Right renal cortex interstitium (tissue), 3 donors: ENCODE measurements around the gene ACOD1. TPM values are rescaled to one million over a fixed set of nuclear protein-coding genes. Genes with fewer than 3 reads are reported as not detected.
"Not testable (repeated sequence)": the region's sequence is repeated elsewhere in the genome, so short reads cannot be mapped to it uniquely, and the experiment has no call there.

ENCODE experiments used
- DNase-seq, 3 donors: peaks; one replicate each; pipeline ENCODE4 v3.0.0-alpha.2; 2013; ENCODE audit warnings: low read depth in 3 of 3, low spot score in 2 of 3
- polyA plus RNA-seq, 3 donors: library from polyadenylated mRNA; unstranded; fragments of 120-200 nt; gene quantifications; one replicate each; pipeline ENCODE4 v1.2.1, GENCODE V29; 2013; ENCODE audit not compliant: insufficient read length in 3 of 3

The ACOD1 gene
- polyA plus RNA-seq, 3 donors, result not detected

DNA sequence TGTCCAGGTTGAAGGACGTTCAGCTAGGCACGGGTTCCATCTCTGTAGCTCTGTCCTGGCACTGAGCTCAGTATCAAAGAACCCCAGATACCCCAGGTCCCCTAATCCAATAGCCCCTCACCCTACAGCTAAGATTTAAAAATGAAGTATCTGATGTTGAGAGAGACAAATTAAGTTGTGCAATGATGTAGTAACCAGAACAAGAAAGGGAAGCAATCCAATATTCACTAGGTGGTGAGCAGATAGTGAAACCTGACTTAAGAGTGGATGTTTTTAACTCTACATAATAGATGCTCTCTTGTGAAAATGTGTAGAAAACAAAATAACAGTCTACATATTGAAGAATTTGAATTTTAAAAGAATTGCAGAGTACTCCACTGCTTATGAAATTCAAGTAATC, 1.8 kb downstream of the ACOD1 start:
- DNase-seq, result no peak

DNA sequence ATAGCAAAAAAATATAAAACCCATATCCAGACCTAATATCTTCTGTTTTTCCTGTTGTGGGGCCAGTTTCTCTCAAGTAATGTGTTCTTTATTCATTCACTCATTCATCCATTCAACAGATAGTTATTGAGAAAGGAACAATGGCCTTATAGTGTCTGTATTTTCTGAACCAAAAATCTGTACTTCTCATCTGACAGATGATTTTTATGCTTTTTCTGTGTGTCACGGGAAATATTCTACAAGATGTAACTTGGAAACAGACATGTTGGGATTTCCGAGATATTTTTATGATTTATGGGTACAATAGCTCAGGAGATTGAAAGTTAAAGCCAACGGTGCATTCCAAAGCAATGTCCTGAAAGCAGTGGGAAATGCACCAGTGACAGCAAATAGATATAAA, 5.7 kb downstream of the ACOD1 start:
- no peak for DNase-seq

DNA sequence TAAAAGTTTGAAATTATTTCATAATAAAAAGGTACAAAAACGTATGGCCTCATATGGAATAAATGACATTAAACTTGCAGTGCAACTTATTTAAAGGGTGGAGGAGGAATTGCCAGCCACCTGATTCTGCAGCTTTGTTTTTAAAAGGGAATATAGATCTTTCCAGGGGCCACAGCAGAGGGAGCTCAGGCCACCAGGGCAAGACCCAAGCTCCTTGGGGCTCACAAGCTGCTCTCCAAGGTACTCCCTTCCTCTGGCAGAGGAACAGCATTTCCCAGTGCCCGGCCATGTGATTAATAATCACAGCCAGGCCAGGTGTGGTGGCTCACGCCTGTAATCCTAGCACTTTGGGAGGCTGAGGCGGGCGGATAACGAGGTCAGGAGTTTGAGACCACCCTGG, 6.2 kb downstream of the ACOD1 start:
- DNase-seq, result no peak

DNA sequence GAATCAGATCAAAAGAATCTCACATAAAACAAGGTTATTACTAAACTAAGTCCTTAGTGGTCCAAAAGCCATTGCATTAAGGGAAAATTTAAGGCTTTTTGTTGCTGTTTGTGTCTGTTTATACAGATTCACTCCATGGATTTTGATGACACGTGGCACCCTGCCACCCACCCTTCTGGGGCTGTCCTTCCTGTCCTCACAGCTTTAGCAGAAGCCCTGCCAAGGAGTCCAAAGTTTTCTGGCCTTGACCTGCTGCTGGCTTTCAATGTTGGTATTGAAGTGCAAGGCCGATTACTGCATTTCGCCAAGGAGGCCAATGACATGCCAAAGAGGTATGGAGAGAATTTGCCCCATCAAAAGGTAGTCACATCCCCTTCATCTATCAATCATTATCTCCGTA, 6.9 kb downstream of the ACOD1 start:
- DNase-seq, result no peak

DNA sequence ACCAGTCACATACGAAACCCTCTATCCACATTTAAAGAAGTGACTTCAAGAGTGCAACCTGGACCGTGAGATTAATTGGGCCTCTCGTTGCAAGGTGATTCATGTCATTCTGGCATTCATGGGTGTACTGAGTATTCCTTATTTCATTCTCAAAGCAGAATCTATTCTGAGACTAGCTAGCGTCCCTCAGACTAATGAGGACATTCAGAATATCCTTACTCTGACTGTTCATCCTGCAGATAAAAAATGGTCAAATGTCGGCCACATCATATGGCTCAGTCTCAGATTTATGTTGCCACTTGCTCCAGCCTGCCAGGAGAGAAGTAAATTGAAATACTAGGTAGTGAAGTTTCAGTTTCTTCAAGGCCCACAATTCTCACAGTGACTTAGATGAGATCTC, 7.3 kb downstream of the ACOD1 start:
- DNase-seq, result no peak

DNA sequence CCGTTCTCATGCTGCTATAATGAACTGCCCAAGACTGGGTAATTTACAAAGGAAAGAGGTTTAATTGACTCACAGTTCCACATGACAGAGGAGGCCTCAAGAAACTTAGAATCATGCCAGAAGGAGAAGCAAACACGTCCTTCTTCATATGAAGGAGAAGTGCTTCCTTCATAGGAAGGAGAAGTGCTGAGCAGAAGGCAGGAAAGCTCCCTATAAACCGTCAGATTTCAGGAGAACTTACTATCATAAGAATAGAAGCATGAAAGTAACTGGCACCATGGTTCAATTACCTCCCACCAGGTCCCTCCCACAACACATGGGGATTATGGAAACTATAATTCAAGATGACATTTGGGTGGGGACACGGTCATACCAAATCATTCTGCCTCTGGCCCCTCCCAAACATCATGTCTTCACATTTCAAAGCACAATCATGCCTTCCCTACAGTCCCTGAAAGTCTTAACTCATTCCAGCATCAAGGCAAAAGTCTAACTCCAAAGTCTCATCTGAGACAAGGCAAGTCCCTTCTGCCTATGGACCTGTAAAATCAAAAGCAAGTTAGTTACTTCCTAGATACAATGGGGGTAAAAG, 10.6 kb downstream of the ACOD1 start:
- no peak for DNase-seq

DNA sequence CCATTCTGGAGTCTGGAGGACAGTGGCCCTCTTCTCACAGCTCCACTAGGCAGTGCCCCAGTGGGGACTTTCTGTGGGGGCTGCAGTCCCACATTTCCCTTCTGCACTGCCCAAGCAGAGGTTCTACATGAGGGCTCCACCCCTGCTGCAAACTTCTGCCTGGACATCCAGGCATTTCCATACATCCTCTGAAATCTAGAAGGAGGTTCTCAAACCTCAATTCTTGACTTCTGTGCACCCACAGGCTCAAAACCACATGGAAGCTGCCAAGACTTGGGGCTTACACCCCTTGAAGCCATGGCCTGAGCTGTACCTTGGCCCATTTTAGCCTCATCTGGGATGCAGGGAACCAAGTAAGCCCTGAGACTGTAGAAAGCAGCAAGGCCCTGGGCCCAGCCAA, 11.4 kb downstream of the ACOD1 start:
- DNase-seq, result not testable (repeated sequence)

DNA sequence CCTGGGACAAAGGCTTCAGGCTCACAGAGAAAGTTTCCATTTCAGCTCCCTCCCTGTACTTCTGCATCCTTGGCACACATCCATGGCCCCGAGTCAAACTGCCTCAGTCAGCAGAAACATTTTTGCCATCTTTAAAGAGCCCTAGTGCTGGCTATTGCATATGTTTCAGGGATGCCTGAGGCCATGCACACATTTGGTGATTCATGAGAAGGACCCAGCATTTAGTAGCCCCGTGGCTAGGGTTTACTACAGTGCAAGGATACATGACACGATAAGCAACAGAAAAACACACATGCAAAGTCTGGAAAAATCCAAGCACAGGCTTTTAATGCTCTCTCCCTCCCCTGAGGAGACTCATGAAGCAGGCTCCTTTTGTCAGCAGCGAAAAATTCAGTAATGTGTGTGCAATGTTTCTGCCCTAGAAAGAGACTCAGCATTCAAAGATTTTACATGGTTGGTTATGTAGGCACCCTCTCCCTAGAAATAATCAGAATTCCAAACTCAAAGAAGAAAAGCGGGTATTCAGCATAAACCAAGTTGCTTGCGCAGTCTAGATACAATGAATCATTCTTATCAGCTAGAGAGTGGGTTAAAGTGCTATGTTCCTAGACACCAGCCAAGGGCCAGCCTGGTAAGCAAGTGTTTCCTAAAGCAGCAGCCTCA, 17.6 kb downstream of the ACOD1 start:
- DNase-seq, result peak in 1 of 3 donors; percentile 27

DNA sequence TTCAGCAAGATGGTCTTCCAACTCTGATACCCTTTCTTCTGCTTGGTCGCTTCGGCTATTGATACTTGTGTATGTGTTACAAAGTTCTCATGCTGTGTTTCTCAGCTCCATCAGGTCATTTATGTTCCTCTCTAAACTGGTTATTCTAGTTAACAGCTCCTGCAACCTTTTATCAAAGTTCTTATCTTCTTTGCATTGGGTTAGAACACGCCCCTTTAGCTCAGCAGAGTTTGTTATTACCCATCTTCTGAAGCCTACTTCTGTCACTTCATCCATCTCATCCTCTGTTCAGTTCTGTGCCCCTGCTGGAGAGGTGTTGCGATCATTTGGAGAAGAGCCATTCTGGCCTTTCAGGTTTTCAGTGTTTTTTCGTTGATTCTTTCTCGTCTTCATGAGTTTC, 18.7 kb downstream of the ACOD1 start:
- no peak for DNase-seq

DNA sequence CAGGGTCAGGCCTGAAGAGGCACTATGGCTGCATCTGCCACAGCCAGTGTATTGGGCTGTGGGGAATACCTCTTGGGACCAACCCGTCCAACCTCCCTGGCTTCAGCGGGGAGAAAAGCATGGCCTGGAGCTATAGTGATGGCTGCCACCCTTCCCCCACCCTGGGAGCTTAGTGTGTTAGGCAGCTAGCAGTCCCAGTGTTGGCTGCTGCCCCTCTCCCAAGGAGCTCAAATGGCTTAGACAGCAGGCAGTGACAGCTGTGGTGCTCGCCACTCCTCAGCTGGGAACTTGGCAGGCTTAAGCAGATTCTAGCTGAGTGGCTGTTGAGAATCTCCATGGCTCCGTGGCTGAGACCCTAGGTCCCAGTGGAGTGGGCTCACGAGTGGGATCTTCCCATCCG, 19.7 kb downstream of the ACOD1 start:
- no peak for DNase-seq

DNA sequence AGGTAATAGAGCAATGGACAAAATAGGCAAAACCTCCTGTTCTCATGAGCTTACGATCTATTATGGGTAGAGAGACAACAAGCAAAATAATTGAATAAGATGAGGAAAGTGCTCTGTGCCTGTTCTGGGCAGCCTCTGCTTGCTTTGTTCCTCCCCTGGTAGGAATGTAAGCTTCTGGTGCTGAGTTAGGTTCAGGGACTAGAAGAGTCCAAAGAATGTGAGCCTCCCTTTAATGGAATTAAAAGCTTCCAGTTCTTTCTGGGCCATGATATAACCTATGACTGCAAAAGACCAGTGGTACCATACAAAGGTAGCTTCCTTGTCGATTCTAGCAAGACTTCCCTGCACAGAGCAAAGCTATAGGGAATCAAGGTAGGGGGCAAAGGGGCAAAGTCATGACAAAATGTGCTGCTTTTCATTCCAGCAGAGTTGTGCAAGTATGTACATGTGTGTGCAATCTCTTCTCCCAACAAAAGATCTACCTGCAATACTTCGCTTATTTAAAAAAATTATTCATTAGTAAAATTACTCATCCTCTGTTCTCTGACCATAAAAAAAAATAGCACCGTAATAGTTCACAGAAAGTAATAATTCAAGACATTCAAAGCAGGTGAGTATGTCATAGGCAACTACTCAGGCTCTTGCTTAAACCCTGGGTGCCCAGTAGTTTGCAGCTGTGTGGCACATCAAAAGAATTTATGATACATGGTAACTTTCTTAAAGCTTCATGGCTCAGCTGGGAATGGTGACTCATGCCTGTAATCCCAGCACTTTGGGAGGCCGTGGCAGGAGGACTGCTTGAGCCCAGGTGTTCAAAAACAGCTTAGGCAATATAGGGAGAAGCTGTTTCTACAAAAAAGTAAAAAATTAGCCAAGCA, 21.4 kb downstream of the ACOD1 start:
- DNase-seq, result no peak

DNA sequence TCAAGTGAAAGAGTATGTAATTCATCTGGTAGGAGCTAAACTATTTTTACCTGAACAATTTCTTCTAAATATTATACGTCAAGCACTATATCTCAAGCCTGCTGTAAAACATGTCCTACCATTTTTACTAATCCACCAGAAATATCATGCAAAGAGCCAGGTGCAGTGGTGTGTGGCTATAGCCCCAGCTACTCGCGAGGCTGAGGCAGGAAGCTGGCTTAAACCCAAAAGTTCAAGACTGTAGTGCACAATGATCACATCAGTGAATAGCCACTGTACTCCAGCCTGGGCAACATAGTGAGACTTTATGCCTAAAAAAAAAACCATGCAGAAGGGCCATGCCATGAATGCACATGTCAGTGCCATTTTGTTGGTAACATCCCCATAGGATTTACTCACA, 22.9 kb downstream of the ACOD1 start:
- no peak for DNase-seq

DNA sequence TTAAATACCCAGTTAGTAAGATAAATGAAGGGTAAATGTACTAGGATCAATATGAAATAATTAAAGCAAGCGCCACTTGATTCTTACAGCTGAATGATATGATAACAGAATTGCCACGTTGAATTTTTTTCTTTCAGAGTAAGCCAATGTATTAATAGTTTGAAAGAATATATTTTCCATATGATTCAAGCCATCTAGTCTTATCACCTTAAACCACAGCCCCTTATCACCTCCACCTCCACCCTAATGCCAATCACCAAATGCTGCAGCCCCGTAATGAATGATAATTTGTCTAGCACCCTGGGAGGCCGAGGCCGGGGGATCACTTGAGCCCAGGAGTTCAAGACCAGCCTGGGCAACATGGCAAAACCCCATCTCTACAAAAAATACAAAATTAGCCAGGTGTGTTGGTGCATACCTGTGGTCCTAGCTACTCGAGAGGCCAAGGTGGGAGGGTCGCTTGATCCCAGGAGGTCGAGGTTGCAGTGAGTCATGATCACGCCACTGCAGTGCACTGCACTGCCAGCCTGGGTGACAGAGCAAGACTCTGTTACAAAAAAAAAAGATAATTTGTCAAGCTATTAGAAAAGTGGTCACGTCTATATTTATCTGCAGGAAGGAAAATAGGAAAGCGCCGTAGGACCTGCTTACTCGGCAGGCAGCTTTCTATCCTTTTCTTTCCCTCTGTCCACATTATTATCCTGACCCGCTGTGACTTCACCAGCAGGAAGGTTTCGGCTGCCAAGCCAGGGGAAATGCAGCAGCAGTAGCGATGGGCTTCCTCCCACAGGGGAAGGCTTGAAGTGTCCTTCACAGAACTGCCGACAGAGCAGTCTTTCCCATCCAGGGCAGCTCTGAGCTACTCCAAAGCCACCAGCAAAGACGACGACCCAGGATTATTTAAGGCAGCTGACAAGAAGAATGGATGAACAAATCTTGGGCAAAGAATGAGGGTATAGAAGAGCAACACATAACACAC, 23.8 kb downstream of the ACOD1 start:
- no peak for DNase-seq

DNA sequence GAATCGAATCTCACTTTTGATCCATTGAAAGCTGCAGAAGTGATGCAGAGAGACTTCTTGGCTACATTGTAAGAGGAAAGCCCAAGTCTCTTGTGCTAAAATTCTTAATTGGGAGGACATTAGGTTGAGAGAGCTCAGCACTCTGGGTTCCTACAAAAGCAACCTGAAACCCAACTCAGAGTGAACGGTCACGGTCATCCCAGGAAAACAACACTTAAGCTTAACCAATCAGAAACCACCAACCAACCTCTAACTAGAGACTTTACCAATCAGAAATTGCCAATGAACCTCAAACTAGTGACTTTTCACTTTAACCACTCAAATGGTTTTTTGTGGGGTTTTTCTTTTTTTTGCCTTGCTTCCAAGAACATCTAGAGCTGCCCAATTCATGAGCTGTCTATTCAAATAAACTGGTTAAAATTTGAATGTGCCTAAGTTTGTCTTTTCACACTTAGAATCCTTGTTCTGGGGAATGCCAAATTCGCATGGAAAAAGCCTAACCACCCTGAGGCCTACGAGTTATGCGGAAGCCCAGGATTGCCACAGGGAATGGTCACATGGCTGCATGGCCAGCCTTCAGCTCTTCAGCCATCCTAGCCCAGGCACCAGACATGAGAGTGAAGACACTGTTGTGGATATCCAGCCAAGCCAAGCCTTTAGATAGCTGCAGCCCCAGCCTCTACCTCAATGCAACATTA, 25.8 kb downstream of the ACOD1 start:
- no peak for DNase-seq

DNA sequence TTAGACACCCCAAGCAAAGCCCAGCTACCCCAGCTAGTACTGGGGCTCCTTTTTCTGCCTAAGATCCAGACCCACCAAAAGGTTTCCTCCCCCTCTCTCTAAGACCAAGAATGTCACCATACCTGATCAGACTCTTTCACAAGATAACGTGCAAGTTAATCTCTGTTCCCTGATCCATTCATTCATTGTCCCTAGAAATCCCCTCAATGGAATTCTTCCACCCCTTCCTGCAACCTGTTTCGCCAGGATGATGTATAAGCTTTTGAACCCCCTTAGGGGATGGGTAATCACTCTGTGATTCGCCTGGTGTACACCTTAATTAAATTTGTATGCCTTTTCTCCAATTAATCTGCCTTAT, 26.3 kb downstream of the ACOD1 start:
- no peak for DNase-seq

DNA sequence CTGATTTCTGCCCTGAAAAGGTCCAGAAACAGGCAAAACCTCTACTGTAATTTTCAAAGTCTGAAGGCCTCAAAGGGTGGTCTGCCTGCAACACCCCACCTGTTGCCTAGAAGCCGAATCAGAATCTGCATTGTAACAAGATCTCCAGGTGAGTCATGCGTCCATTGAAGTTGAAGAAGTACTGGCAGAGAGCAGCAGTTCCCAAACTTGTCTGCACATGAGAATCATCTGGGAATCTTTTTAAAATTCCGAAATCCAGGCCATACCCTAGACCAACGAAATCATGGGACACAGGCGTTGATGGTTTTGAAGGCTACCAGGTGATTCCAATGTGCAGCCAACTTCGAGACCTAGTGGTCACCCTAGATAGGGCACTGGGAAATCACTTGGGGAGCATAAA, 27.6 kb downstream of the ACOD1 start:
- no peak for DNase-seq

DNA sequence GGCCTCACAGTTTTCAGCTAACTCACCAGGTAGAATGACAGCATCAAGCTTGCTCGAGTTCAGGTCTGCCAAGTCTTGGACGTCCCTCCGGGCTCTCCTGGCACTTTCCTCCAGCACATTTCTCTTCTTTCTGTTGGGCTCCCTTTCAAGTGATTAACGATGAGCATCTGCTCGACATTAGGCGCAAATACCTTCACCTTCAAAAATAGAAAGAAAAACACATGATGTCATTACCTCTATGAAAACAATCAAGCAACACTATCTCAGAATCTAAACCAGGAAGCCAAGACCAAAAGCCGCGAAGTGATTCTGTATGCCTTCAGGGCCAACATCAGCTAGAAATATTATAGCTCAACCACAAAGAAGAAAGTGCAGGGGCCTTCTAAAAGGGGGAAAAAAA, 28.2 kb downstream of the ACOD1 start:
- no peak for DNase-seq

DNA sequence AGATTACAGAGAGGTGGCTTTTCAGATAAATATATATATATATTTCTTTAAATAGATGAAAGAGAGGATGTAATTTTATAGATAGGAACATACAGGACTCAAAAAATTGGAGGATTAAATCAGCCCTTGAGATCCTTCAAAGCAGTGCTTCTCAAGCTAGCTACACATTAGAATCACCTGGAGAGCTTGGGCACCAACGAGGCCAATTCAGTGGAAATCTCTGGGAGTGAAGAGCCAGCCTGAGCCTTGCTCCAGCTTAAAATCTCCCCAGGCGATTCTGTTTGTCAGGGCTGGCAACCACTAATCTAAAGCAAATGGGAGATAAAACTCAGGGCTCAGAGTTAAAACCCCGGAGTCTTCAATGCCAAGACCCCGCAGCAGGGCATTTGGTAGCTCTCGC, 28.6 kb downstream of the ACOD1 start:
- DNase-seq, result no peak

DNA sequence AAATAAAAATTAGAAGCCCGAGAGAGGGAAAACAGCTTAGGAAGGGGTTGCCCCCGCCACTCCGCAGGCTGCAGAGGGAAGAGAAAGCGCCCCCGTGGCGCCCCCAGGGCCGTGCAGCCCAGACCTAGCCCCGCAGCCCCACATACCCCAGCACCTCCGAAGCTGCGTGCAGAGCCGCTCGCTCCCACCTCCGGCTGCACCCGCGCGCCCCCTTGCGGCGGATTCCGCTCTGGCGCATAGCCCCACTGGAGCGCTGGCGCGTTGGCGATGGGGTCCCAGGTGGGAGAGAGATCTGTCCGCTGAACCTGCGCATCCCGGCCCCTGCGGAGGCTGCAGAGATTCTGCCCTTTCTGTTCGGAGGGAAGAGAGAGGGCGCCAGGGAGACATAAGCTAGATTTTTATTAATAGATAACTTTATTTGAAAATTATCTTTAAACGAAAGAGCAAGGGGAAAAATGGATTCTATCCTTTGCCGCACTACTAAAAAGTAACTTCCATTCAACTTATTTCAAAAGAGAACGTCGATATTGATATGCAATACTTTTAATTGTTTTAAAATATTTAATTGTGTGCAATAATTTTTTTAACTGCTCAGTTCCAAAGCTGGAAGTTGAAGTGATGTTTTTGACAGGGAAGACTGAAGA, 31.9 kb downstream of the ACOD1 start:
- DNase-seq, result peak in 2 of 3 donors; percentile 48 to 56

DNA sequence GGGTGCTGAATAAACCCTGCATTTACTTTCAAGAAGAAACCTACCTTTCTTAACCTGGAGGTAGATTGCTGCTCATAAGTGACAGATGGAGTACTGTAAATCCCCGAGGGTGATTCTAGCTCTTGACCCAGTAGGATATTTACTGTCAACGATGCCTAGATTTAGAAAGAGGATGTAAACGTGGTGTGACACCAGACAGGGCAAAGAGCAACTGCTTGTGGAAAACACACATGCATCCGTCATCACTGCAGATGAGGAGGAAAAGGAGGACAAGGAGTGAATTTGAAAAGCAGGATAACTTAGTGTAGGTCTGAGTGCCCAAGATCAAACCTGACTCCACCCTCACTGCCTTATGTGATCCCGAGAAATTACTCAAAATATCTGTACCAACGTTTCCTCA, 33.8 kb downstream of the ACOD1 start:
- no peak for DNase-seq
